CMK (cell line): ENCODE measurements around the gene TMIGD1.
"Not testable (repeated sequence)": the region's sequence is repeated elsewhere in the genome, so short reads cannot be mapped to it uniquely, and the experiment has no call there.

Source experiments
- DNase-seq: peaks from one replicate; pipeline ENCODE4 v3.0.0-alpha.2; 2010; ENCODE audit warnings: low read depth

TMIGD1 gene

GRCh38 chr17:30358055-30358760, 24.4 kb upstream of the TMIGD1 start:
- DNase-seq = no peak

- no peak for DNase-seq
These were observed 23.6 kb upstream of the TMIGD1 start for GRCh38 chr17:30357476-30357875.

- no peak for DNase-seq
These were observed 20.8 kb upstream of the TMIGD1 start for GRCh38 chr17:30354701-30355100.

DNA sequence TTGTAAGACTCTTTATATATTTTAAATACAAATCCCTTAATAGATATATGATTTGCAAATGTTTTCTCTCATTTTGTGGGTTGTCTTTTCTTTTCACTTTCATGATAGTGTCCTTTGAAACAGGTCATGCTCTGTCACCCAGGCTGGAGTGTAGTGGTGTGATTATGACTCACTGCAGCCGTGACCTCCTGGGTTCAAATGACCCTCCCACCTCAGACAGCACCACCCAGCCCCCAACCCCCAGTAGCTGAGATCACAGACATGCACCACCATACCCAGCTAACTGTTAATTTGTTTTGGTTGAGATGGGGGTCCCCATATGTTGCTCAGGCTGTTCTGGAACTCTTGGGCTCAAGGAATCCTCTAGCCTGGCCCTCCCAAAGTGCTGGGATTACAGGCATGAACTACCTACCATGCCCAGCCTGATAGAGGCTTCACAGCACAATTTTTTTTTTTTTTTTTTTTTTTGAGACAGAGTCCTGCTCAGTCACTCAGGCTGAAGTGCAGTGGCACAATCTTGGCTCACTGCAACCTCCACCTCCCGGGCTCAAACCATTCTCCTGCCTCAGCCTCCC, 18.5 kb upstream of the TMIGD1 start:
- DNase-seq = no peak

DNA sequence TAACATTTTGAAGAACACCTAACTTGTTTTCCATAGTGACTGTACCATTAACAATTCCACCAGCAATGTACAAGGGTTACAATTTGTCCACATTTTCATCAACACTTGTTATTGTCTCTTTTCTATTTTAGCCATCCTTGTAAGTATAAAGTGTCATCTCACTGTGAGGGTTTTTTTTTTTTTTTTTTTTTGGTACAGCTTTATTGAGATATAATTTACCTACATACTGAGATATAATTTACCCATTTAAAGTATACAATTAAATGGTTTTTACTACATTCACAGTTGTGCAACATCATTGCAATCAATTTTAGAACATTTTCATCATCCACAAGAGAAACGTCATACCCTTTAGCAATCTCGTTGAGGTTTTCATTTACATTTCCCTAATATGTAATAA, 17.9 kb upstream of the TMIGD1 start:
- DNase-seq = no peak

- not testable (repeated sequence) for DNase-seq
These were observed 17.4 kb upstream of the TMIGD1 start for GRCh38 chr17:30351263-30351662.

GRCh38 chr17:30349252-30349651, 15.4 kb upstream of the TMIGD1 start:
- DNase-seq = no peak

GRCh38 chr17:30347488-30347887, 13.6 kb upstream of the TMIGD1 start:
- no peak for DNase-seq

- no peak for DNase-seq
These were observed 12.5 kb upstream of the TMIGD1 start for GRCh38 chr17:30346221-30346795.

DNA sequence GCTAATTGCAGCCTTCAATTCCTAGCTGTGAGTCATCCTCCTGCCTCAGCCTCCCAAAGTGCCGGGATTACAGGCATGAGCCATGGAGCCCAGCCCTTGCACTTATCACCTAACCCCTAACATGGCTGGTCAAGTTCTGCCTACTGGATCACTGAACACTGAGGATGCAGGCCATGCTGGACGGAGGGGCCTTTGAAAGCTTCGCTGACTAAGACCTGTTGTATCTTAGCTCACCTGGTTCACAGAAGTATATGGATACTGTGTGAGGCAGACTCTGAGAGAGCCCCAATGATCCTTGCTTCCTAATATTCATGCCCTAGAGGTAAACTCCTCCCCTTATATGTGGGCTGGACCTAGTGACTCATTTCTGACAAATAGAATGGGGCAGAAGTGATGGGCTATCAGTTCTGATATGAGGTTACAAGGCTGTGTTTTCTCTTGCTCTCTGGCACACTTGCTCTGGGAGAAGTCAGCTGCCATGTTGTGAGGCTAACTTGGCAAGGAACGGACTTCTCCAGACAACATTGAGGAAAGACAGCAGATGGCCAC, 11.7 kb upstream of the TMIGD1 start:
- DNase-seq = no peak

GRCh38 chr17:30345089-30345433, 11.2 kb upstream of the TMIGD1 start:
- no peak for DNase-seq

- DNase-seq = no peak
These were observed 10.6 kb upstream of the TMIGD1 start for GRCh38 chr17:30344283-30345088.

- no peak for DNase-seq
These were observed 9.9 kb upstream of the TMIGD1 start for GRCh38 chr17:30343796-30344195.

DNA sequence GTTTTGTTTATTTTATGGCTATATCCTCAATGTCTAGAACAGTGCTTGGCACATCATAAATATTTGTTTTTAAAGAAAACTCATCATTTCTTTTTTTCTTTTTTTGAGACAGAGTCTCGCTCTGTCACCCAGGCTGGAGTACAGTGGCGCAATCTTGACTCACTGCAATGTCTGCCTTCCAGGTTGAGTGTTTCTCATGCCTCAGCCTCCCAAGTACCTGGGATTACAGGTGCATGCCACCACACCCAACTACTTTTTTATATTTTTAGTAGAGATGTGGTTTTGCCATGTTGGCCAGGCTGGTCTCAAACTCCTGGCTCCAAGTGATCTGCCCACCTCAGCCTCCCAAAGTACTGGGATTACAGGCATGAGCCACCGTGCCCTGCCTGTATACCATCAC, 9.4 kb upstream of the TMIGD1 start:
- not testable (repeated sequence) for DNase-seq

GRCh38 chr17:30341703-30342249, 7.9 kb upstream of the TMIGD1 start:
- no peak for DNase-seq

DNA sequence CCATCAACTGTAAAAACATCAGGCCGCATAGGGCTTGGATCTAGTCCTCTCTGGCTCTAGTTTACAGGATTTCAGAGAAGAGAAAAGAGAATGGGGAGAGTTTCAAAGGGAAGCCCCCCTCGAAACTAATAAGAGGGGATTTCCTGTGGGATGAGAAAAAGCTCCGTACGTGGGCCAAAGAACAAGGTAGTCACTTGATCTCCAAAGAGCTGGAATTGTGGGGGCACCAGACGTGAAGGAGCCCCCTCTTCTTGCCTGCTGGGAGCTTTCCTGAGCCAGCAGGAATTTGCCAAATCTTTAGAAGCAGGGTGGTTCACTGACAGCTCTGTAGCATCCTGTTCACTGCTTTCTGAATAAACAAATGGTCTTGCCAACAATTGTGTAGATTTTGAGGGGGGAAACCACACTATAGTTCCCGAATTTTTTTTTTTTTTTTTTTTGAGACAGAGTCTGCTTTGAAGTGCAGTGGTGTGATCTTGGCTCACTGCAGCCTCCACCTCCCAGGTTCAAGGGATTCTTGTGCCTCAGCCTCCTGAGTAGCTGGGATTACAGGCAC, 7.0 kb upstream of the TMIGD1 start:
- no peak for DNase-seq

DNA sequence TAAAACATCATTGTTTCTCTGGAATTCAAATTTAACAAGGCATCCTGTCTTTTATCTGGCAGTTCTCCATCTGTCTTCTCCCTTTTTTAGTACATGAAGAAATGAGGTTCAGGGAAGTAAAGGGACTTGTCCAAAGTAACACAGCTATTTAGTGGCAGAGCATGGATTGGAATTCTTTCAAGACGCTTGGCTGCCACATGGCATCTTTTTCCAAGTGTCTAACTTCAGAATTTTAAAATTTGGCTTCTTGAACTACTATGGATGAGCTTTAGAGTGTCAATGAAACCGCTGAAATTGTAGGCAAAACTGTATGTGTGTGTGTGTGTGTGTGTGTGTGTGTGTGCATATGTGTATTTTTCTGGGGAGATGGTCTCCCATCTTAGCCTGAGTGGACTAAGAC, 5.2 kb upstream of the TMIGD1 start:
- no peak for DNase-seq

- DNase-seq = no peak
These were observed 3.6 kb upstream of the TMIGD1 start for GRCh38 chr17:30337393-30337999.

- peak; percentile 38 for DNase-seq
These were observed 2.7 kb upstream of the TMIGD1 start for GRCh38 chr17:30336369-30337171.

DNA sequence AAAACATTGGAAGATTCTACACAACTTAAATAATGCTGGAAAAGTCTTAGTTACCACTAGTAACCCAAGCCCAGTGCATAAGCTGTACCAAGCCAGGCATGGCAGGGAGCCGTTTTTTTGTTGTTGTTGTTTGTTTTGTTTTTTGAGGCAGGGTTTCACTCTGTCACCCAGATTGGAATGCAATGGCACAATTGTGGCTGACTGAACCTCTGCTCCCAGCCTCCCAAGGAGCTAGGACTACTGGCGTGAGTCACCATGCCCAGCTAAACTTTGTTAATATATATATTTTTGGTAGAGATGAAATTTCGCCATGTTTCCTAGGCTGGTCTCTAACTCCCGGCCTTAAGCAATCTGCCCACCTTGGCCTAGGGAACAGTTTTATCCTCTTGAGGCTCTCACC, 564 bp upstream of the TMIGD1 start:
- DNase-seq = no peak

- no peak for DNase-seq
These were observed 1.8 kb downstream of the TMIGD1 start for GRCh38 chr17:30332057-30332542.
